Mesothelial cell of epicardium (in vitro differentiated cells): Measurements from ENCODE around the gene GYS1. TPM values are rescaled to one million over a fixed set of nuclear protein-coding genes. Genes with fewer than 3 reads are reported as not detected.
"Not testable (repeated sequence)": the region's sequence is repeated elsewhere in the genome, so short reads cannot be mapped to it uniquely, and the experiment has no call there.

ENCODE experiments used
- DNase-seq, 2 experiments: peaks; one replicate each; pipeline ENCODE4 v3.0.0; 2021; ENCODE audit warnings: low spot score in 2 of 2; ENCODE audit not compliant: unreplicated experiment in 2 of 2
- H3K27ac Mint-ChIP-seq: 2 replicates; pipeline ENCODE4 v1.8.0; 2021; ENCODE audit warnings: mixed read lengths
- H3K27me3 Mint-ChIP-seq: 2 replicates; pipeline ENCODE4 v1.8.0; 2021; ENCODE audit warnings: low read depth, mixed read lengths
- H3K36me3 Mint-ChIP-seq: 2 replicates; pipeline ENCODE4 v1.8.0; 2021; ENCODE audit warnings: mixed read lengths
- H3K4me1 Mint-ChIP-seq: 2 replicates; pipeline ENCODE4 v1.8.0; 2021; ENCODE audit warnings: mixed read lengths
- H3K4me3 Mint-ChIP-seq: 2 replicates; pipeline ENCODE4 v1.8.0; 2021; ENCODE audit warnings: mild to moderate bottlenecking, moderate library complexity, mixed read lengths
- H3K9me3 Mint-ChIP-seq: 2 replicates; pipeline ENCODE4 v1.8.0; 2021; ENCODE audit warnings: mixed read lengths
- CTCF ChIP-seq: fragments of 200-600 bp; sonication (generic); IDR thresholded peaks from one replicate; pipeline ENCODE4 v1.5.0; 2021; ENCODE audit warnings: antibody characterized with exemption; ENCODE audit not compliant: unreplicated experiment
- total RNA-seq: library from RNA; stranded (reverse); gene quantifications from 3 replicates; pipeline ENCODE4 v1.2.1, GENCODE V29; 2021

Gene GYS1
- total RNA-seq, 1 donor from 2014 or later = 58.8 TPM

GRCh38 chr19:49020931-49021895 is 28.1 kb upstream of the GYS1 start:
- DNase-seq = no peak
- Mint-ChIP-seq H3K9me3 (no peaks in the 10 kb centered on the region), H3K4me3 (no peak overlapping the region), H3K27ac (no peak overlapping the region), H3K27me3 (peaks cover 41% of the 10 kb centered on the region), H3K36me3 (no peaks in the 10 kb centered on the region), H3K4me1 (peaks cover 6% of the 10 kb centered on the region)
- no peak for TF ChIP-seq CTCF

- no peak for TF ChIP-seq CTCF
- H3K4me3 Mint-ChIP-seq = no peak overlapping the region
- no peak overlapping the region for H3K27ac Mint-ChIP-seq
- H3K4me1 Mint-ChIP-seq = peaks cover 6% of the 10 kb centered on the region
- H3K36me3 Mint-ChIP-seq = peaks cover 6% of the 10 kb centered on the region
- peaks cover 41% of the 10 kb centered on the region for H3K27me3 Mint-ChIP-seq
- DNase-seq = no peak
- no peaks in the 10 kb centered on the region for H3K9me3 Mint-ChIP-seq
Measured at GRCh38 chr19:49020342-49020741, 27.2 kb upstream of the GYS1 start.

- no peak overlapping the region for H3K27ac Mint-ChIP-seq
- peaks cover 7% of the 10 kb centered on the region for H3K36me3 Mint-ChIP-seq
- H3K4me1 Mint-ChIP-seq = peaks cover 6% of the 10 kb centered on the region
- H3K9me3 Mint-ChIP-seq = no peaks in the 10 kb centered on the region
- DNase-seq = no peak
- peak; percentile 14 for TF ChIP-seq CTCF
- H3K27me3 Mint-ChIP-seq = peaks cover 41% of the 10 kb centered on the region
- H3K4me3 Mint-ChIP-seq = peak overlapping the region; percentile 13
Measured at GRCh38 chr19:49019242-49019932, 26.3 kb upstream of the GYS1 start.

- not testable (repeated sequence) for DNase-seq, H3K27ac Mint-ChIP-seq, H3K4me1 Mint-ChIP-seq, H3K9me3 Mint-ChIP-seq
- H3K36me3 Mint-ChIP-seq = peaks cover 13% of the 10 kb centered on the region
- H3K4me3 Mint-ChIP-seq = peak overlapping the region; percentile 48
- H3K27me3 Mint-ChIP-seq = peaks cover 41% of the 10 kb centered on the region
Measured at GRCh38 chr19:49018388-49019241, 25.5 kb upstream of the GYS1 start.

- peak overlapping the region; percentile 48 for H3K4me3 Mint-ChIP-seq
- DNase-seq = peak; percentile 39 to 70
- H3K27ac Mint-ChIP-seq = no peak overlapping the region
- no peaks in the 10 kb centered on the region for H3K9me3 Mint-ChIP-seq
- TF ChIP-seq CTCF = no peak
- H3K27me3 Mint-ChIP-seq = peaks cover 41% of the 10 kb centered on the region
- H3K36me3 Mint-ChIP-seq = peaks cover 15% of the 10 kb centered on the region
- peaks cover 6% of the 10 kb centered on the region for H3K4me1 Mint-ChIP-seq
Measured at GRCh38 chr19:49017666-49018351, 24.7 kb upstream of the GYS1 start.
